Peyer's patch (tissue), 4 donors: ENCODE data around the gene ZNRF1. TPM values are rescaled to one million over a fixed set of nuclear protein-coding genes. Genes with fewer than 3 reads are reported as not detected.

Source experiments
- DNase-seq, 3 donors: peaks; one replicate each; pipeline ENCODE4 v3.0.0-alpha.2; 2017 to 2019
- H3K27ac ChIP-seq, 4 donors: fragments of 200-600 bp; sonication (generic); one replicate each; pipeline ENCODE4 v1.5.1; 2016 to 2019
- H3K27me3 ChIP-seq, 2 donors: fragments of 200-600 bp; sonication (generic); one replicate each; pipeline ENCODE4 v1.5.1; 2019
- H3K36me3 ChIP-seq, 3 donors: fragments of 200-600 bp; sonication (generic); one replicate each; pipeline ENCODE4 v1.5.1; 2016 to 2019
- H3K4me1 ChIP-seq, 4 donors: fragments of 200-600 bp; sonication (generic); one replicate each; pipeline ENCODE4 v1.5.1; 2016 to 2019
- H3K4me3 ChIP-seq, 4 donors: fragments of 200-600 bp; sonication (generic); 1 replicate in 3 of 4; 2 replicates in 1 of 4; pipeline ENCODE4 v1.5.1; 2016 to 2019; ENCODE audit warnings: mild to moderate bottlenecking in 1 of 4
- H3K9me3 ChIP-seq, 4 donors: fragments of 200-600 bp; sonication (generic); one replicate each; pipeline ENCODE4 v1.5.1; 2016 to 2019; ENCODE audit warnings: mild to moderate bottlenecking in 1 of 4
- CTCF ChIP-seq, 6 experiments: fragments of 450-650 bp in 4 of 6; fragments of 200-600 bp in 2 of 6; sonication (generic) in 1 of 6; IDR thresholded peaks; one replicate each; pipeline ENCODE4 v1.5.1; 2017 to 2019; ENCODE audit warnings: antibody characterized with exemption in 6 of 6, mild to moderate bottlenecking in 3 of 6, moderate library complexity in 1 of 6
- POLR2A ChIP-seq, 2 donors: fragments of 450-650 bp; IDR thresholded peaks; one replicate each; pipeline ENCODE4 v1.5.1; 2017; ENCODE audit warnings: antibody characterized with exemption in 2 of 2, mild to moderate bottlenecking in 2 of 2, moderate library complexity in 2 of 2
- total RNA-seq, 4 donors: library from RNA; depleted of rRNA; stranded (reverse); fragments of >200 nt; gene quantifications; one replicate each; pipeline ENCODE4 v1.1.0, GENCODE V29; 2016

Gene ZNRF1
- total RNA-seq, 4 donors from 2014 or later, result 10.7 to 32.7 (median 16.4) TPM

- H3K4me3 ChIP-seq, result no peak overlapping the region
- peaks cover 0 to 19% (median 15%) of the 10 kb centered on the region in 4 donors for H3K4me1 ChIP-seq
- H3K27ac ChIP-seq, result no peak overlapping the region
- H3K27me3 ChIP-seq, result no peaks in the 10 kb centered on the region
- no peaks in the 10 kb centered on the region for H3K9me3 ChIP-seq
- no peaks in the 10 kb centered on the region for H3K36me3 ChIP-seq
- TF ChIP-seq POLR2A (IDR thresholded peaks at IDR 0.05), result no peak
- TF ChIP-seq CTCF (IDR thresholded peaks at IDR 0.05), result no peak
- DNase-seq, result no peak
These were observed 73.6 kb downstream of the ZNRF1 start for GRCh38 chr16:75072239-75072947.

GRCh38 chr16:75073545-75074303, 74.9 kb downstream of the ZNRF1 start:
- Histone ChIP-seq H3K27ac (no peak overlapping the region), H3K27me3 (no peaks in the 10 kb centered on the region), H3K36me3 (no peaks in the 10 kb centered on the region), H3K4me3 (no peak overlapping the region), H3K9me3 (no peaks in the 10 kb centered on the region), H3K4me1 (peaks cover 0 to 19% (median 15%) of the 10 kb centered on the region in 4 donors)
- no peak for TF ChIP-seq POLR2A (IDR thresholded peaks at IDR 0.05)
- TF ChIP-seq CTCF (IDR thresholded peaks at IDR 0.05), result no peak
- no peak for DNase-seq

- Histone ChIP-seq H3K4me3 (no peak overlapping the region), H3K27ac (peak overlapping the region in 1 of 4 donors; percentile 32), H3K27me3 (no peaks in the 10 kb centered on the region), H3K36me3 (no peaks in the 10 kb centered on the region), H3K4me1 (peaks cover 0 to 19% (median 14%) of the 10 kb centered on the region in 4 donors), H3K9me3 (no peaks in the 10 kb centered on the region)
- TF ChIP-seq POLR2A (IDR thresholded peaks at IDR 0.05) (no peak), CTCF (IDR thresholded peaks at IDR 0.05) (no peak)
- no peak for DNase-seq
These were observed 75.5 kb downstream of the ZNRF1 start for GRCh38 chr16:75074304-75074793.

- H3K36me3 ChIP-seq, result no peaks in the 10 kb centered on the region
- H3K4me1 ChIP-seq, result peaks cover 0 to 19% (median 10%) of the 10 kb centered on the region in 4 donors
- peak in 2 of 3 donors; percentile 87 to 92 for DNase-seq
- TF ChIP-seq POLR2A (IDR thresholded peaks at IDR 0.05), result no peak
- no peak for TF ChIP-seq CTCF (IDR thresholded peaks at IDR 0.05)
- H3K27me3 ChIP-seq, result no peaks in the 10 kb centered on the region
- H3K9me3 ChIP-seq, result no peaks in the 10 kb centered on the region
- peak overlapping the region in 2 of 4 donors; percentile 3 to 32 for H3K27ac ChIP-seq
- no peak overlapping the region for H3K4me3 ChIP-seq
These were observed 76.3 kb downstream of the ZNRF1 start for GRCh38 chr16:75074920-75075687.

GRCh38 chr16:75075688-75076268, 77.0 kb downstream of the ZNRF1 start:
- DNase-seq, result no peak
- Histone ChIP-seq H3K4me1 (peaks cover 0 to 19% (median 9%) of the 10 kb centered on the region in 4 donors), H3K27ac (peak overlapping the region in 2 of 4 donors; percentile 3 to 32), H3K27me3 (no peaks in the 10 kb centered on the region), H3K9me3 (no peaks in the 10 kb centered on the region), H3K4me3 (no peak overlapping the region), H3K36me3 (no peaks in the 10 kb centered on the region)
- TF ChIP-seq POLR2A (IDR thresholded peaks at IDR 0.05) (no peak), CTCF (IDR thresholded peaks at IDR 0.05) (no peak)
